ENCODE measurements around the gene OFD1.

OFD1 gene

GRCh38 chrX:13693341-13693961 is 41.1 kb upstream of the OFD1 start:
- TF ChIP-seq YY1 (IDR thresholded peaks at IDR 0.05; ENCODE audit: low read depth) (no peak), NFIC (IDR thresholded peaks at IDR 0.05) (no peak), REST (IDR thresholded peaks at IDR 0.05; ENCODE audit: low read depth) (no peak), EP300 (IDR thresholded peaks at IDR 0.05; ENCODE audit: borderline replicate concordance) (no peak), EGR1 (IDR thresholded peaks at IDR 0.05) (no peak), FOXM1 (IDR thresholded peaks at IDR 0.05; ENCODE audit: borderline replicate concordance, low read depth) (no peak), ZBTB7A (IDR thresholded peaks at IDR 0.05; ENCODE audit: low read depth) (no peak), CREB1 (IDR thresholded peaks at IDR 0.05; ENCODE audit: low read depth) (no peak), TCF12 (IDR thresholded peaks at IDR 0.05; ENCODE audit: low read depth) (no peak), TEAD4 (IDR thresholded peaks at IDR 0.05) (no peak), RAD21 (IDR thresholded peaks at IDR 0.05; ENCODE audit: low read depth) (no peak), CEBPB (IDR thresholded peaks at IDR 0.05) (no peak), MAX (IDR thresholded peaks at IDR 0.05) (no peak), TAF1 (IDR thresholded peaks at IDR 0.05; ENCODE audit: low read depth) (no peak)
- TF ChIP-seq, protein P1, sequence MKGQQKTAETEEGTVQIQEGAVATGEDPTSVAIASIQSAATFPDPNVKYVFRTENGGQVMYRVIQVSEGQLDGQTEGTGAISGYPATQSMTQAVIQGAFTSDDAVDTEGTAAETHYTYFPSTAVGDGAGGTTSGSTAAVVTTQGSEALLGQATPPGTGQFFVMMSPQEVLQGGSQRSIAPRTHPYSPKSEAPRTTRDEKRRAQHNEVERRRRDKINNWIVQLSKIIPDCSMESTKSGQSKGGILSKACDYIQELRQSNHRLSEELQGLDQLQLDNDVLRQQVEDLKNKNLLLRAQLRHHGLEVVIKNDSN (IDR thresholded peaks at IDR 0.05), result no peak

DNA sequence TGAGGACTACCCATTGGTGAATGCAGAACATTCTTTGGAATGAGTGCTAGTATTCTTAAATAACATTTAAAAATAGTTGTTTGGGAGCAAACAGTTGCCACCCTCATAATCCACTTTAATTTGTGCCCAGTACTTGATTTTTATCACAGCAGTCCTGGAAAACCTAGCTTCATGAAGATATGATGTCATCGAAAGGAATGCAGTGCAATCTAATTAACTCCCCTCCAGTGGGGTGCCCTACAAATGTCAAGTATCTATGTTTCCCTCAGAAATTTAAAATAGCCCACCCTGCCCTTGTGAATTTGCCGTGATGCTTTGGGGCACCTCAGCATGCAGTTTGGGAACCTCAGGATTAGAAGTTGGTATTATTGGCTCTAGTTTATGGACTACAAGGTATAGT is 40.2 kb upstream of the OFD1 start:
- TF ChIP-seq MAX (IDR thresholded peaks at IDR 0.05), result no peak
- TF ChIP-seq TEAD4 (IDR thresholded peaks at IDR 0.05), result no peak
- TF ChIP-seq NFIC (IDR thresholded peaks at IDR 0.05), result no peak
- no peak for TF ChIP-seq RAD21 (IDR thresholded peaks at IDR 0.05; ENCODE audit: low read depth)

DNA sequence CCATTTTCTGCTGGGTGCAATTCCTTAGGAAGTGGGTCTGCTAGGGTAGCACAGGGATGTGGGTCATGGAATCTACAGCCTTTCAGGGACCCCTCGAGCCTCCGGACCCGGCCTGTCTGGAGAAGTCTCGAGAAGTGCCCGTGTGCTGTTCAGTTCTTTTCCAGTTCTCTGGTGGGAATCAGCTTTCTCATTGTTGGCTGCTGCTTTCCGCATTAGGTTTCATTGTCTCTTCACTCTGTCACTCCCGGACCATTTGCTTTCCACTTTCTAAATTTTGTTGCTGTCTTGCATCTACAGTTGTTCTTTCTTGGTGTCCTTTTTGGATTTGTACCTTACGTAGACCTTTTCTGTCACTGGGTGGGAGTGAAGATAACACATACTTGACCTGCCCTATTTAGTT is 39.6 kb upstream of the OFD1 start:
- TF ChIP-seq, protein P1 (IDR thresholded peaks at IDR 0.05), result no peak
- no peak for TF ChIP-seq REST (IDR thresholded peaks at IDR 0.05; ENCODE audit: low read depth)
- TF ChIP-seq TEAD4 (IDR thresholded peaks at IDR 0.05), result no peak
- TF ChIP-seq YY1 (IDR thresholded peaks at IDR 0.05; ENCODE audit: low read depth), result no peak
- no peak for TF ChIP-seq NFIC (IDR thresholded peaks at IDR 0.05)
- no peak for TF ChIP-seq FOXM1 (IDR thresholded peaks at IDR 0.05; ENCODE audit: borderline replicate concordance, low read depth)
- TF ChIP-seq TCF12 (IDR thresholded peaks at IDR 0.05; ENCODE audit: low read depth), result no peak

DNA sequence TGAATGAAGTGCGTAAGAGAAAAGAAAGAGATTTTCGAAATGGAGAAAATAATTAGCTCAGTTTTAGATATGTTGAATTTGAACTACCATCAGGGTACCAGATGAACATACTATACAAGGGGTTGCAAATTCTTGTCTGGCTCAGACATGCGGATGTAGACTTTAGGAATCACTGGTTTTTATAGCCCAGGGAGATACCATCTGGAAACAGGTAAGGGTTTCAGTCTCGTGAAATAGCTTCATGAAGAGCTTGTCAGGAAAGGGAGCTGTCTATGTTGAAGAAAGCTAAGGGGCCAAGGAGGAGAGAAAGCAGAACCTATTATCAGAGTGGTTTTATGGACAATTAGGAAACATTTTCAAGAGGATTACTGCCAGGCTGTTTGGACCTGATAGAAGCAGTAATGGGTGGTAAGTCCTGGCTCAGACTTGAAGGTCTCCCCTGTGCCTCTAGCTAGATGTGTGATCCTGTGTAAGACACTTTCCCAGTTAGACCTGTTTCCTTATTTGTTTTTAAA is 38.9 kb upstream of the OFD1 start:
- TF ChIP-seq YY1 (IDR thresholded peaks at IDR 0.05; ENCODE audit: low read depth) (no peak), TCF12 (IDR thresholded peaks at IDR 0.05; ENCODE audit: low read depth) (no peak)

- TF ChIP-seq, protein P1 (IDR thresholded peaks at IDR 0.05), result no peak
- no peak for TF ChIP-seq YY1 (IDR thresholded peaks at IDR 0.05; ENCODE audit: low read depth)
- no peak for TF ChIP-seq MAX (IDR thresholded peaks at IDR 0.05)
- no peak for TF ChIP-seq EP300 (IDR thresholded peaks at IDR 0.05; ENCODE audit: borderline replicate concordance)
- TF ChIP-seq REST (IDR thresholded peaks at IDR 0.05; ENCODE audit: low read depth), result no peak
- no peak for TF ChIP-seq CREB1 (IDR thresholded peaks at IDR 0.05; ENCODE audit: low read depth)
- TF ChIP-seq CEBPB (IDR thresholded peaks at IDR 0.05), result no peak
- no peak for TF ChIP-seq TCF12 (IDR thresholded peaks at IDR 0.05; ENCODE audit: low read depth)
- TF ChIP-seq NFIC (IDR thresholded peaks at IDR 0.05), result no peak
- no peak for TF ChIP-seq FOXM1 (IDR thresholded peaks at IDR 0.05; ENCODE audit: borderline replicate concordance, low read depth)
- no peak for TF ChIP-seq RAD21 (IDR thresholded peaks at IDR 0.05; ENCODE audit: low read depth)
- TF ChIP-seq TEAD4 (IDR thresholded peaks at IDR 0.05), result no peak
- TF ChIP-seq ZBTB7A (IDR thresholded peaks at IDR 0.05; ENCODE audit: low read depth), result no peak
- no peak for TF ChIP-seq EGR1 (IDR thresholded peaks at IDR 0.05)
- TF ChIP-seq TAF1 (IDR thresholded peaks at IDR 0.05; ENCODE audit: low read depth), result no peak
Observed at GRCh38 chrX:13697455-13697854, 37.1 kb upstream of the OFD1 start.
